OCI-LY1 (cell line): ENCODE measurements around the gene GTPBP10.

ENCODE experiments used
- H2AFZ ChIP-seq: fragments of 200-600 bp; sonication (generic), shearing (Covaris generic); 2 replicates; pipeline ENCODE4 v1.6.0; 2014; ENCODE audit warnings: antibody characterized with exemption, mild to moderate bottlenecking, low read length
- H3F3A ChIP-seq: fragments of 200-600 bp; sonication (generic), shearing (Covaris generic); 2 replicates; pipeline ENCODE4 v1.6.0; 2014; ENCODE audit warnings: mild to moderate bottlenecking, antibody characterized with exemption, low read length, moderate library complexity; ENCODE audit not compliant: insufficient read depth
- H3K27ac ChIP-seq: fragments of 200-600 bp; sonication (generic); 2 replicates; pipeline ENCODE4 v1.5.1; 2014; ENCODE audit warnings: low read length, mixed run types, mild to moderate bottlenecking, low read depth; ENCODE audit not compliant: poor library complexity, severe bottlenecking
- H3K27me3 ChIP-seq: fragments of 200-600 bp; sonication (generic); 2 replicates; pipeline ENCODE4 v1.6.0; 2014; ENCODE audit warnings: antibody characterized with exemption, mild to moderate bottlenecking, low read length, moderate library complexity; ENCODE audit not compliant: insufficient read depth
- H3K36me3 ChIP-seq: fragments of 200-600 bp; sonication (generic); 2 replicates; pipeline ENCODE4 v1.6.1; 2014; ENCODE audit warnings: mild to moderate bottlenecking, antibody characterized with exemption, low read length, moderate library complexity, mixed read lengths; ENCODE audit not compliant: insufficient read depth
- H3K4me1 ChIP-seq: fragments of 200-600 bp; sonication (generic); 2 replicates; pipeline ENCODE4 v1.5.1; 2014; ENCODE audit warnings: mild to moderate bottlenecking, low read length, moderate library complexity; ENCODE audit not compliant: insufficient read depth, severe bottlenecking
- H3K4me2 ChIP-seq: fragments of 200-600 bp; sonication (generic), shearing (Covaris generic); 2 replicates; pipeline ENCODE4 v1.6.1; 2014; ENCODE audit warnings: low read length
- H3K4me3 ChIP-seq: fragments of 200-600 bp; sonication (generic); 2 replicates; pipeline ENCODE4 v1.5.1; 2014; ENCODE audit warnings: low read length, low read depth, mild to moderate bottlenecking, mixed read lengths; ENCODE audit not compliant: poor library complexity, severe bottlenecking
- H3K79me2 ChIP-seq: fragments of 200-600 bp; shearing (Covaris generic); 2 replicates; pipeline ENCODE4 v1.6.1; 2016; ENCODE audit warnings: mixed run types, low read length, mixed read lengths; ENCODE audit not compliant: insufficient read depth
- H3K9ac ChIP-seq: fragments of 200-600 bp; sonication (generic), shearing (Covaris generic); 2 replicates; pipeline ENCODE4 v1.6.1; 2014; ENCODE audit warnings: mild to moderate bottlenecking, low read length, mixed read lengths
- H3K9me2 ChIP-seq: fragments of 200-600 bp; sonication (generic), shearing (Covaris generic); 2 replicates; pipeline ENCODE4 v1.6.1; 2014; ENCODE audit warnings: low read depth, mild to moderate bottlenecking, low read length, mixed read lengths
- H3K9me3 ChIP-seq: fragments of 200-600 bp; shearing (Covaris generic); 2 replicates; pipeline ENCODE4 v1.6.1; 2014; ENCODE audit warnings: low read length, mixed read lengths
- H4K20me1 ChIP-seq: fragments of 200-600 bp; sonication (generic), shearing (Covaris generic); 2 replicates; pipeline ENCODE4 v1.6.0; 2016; ENCODE audit warnings: mild to moderate bottlenecking, low read length; ENCODE audit not compliant: insufficient read depth
- EZH2 ChIP-seq: fragments of 200-600 bp; sonication (generic), shearing (Covaris generic); IDR thresholded peaks from 2 replicates; pipeline ENCODE4 v1.8.0; 2017; ENCODE audit warnings: borderline replicate concordance, mixed run types, mild to moderate bottlenecking, antibody characterized with exemption, low read length, moderate library complexity, mixed read lengths
- TF ChIP-seq, protein P1 (sequence below): fragments of 200-600 bp; sonication (generic), shearing (Covaris generic); IDR thresholded peaks from 2 replicates; pipeline ENCODE4 v1.5.1; 2017; ENCODE audit warnings: mild to moderate bottlenecking, antibody characterized with exemption, low read length, moderate library complexity, mixed read lengths

The GTPBP10 gene

DNA sequence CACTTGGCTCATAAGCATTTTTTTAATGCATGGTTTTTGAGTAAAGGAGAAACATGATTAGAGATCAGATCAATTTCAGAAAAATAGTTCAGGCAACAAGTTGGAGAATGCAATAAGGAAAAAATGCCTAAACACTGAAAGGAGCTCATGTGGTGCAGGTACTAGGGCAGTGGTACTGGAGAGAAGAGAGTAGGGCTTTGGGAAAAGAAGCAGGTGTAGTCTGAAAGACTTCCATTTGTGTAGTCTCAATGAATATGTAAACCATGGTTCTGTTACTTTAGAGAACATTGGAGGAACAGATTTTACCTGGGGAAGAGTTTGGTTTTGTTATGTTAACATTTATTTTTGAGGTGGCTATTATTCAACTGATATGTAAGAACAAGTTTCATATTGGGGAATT is 5.5 kb downstream of the GTPBP10 start:
- Histone ChIP-seq H2AFZ (no peak overlapping the region), H3K27ac (no peak overlapping the region), H3K36me3 (peaks cover 83% of the 10 kb centered on the region), H3K9me2 (no peaks in the 10 kb centered on the region; the same call in 1 of the 2 replicates), H3F3A (0 out of 2 replicates have a peak, but pooled peaks cover 4% of the 10 kb centered on the region), H3K4me2 (no peak overlapping the region), H4K20me1 (no peaks in the 10 kb centered on the region), H3K9ac (no peak overlapping the region), H3K9me3 (peaks cover 24% of the 10 kb centered on the region), H3K4me3 (no peak overlapping the region), H3K27me3 (no peaks in the 10 kb centered on the region), H3K4me1 (peaks cover 10% of the 10 kb centered on the region), H3K79me2 (peaks cover 59% of the 10 kb centered on the region)
- TF ChIP-seq EZH2: no peak
- TF ChIP-seq, protein P1, sequence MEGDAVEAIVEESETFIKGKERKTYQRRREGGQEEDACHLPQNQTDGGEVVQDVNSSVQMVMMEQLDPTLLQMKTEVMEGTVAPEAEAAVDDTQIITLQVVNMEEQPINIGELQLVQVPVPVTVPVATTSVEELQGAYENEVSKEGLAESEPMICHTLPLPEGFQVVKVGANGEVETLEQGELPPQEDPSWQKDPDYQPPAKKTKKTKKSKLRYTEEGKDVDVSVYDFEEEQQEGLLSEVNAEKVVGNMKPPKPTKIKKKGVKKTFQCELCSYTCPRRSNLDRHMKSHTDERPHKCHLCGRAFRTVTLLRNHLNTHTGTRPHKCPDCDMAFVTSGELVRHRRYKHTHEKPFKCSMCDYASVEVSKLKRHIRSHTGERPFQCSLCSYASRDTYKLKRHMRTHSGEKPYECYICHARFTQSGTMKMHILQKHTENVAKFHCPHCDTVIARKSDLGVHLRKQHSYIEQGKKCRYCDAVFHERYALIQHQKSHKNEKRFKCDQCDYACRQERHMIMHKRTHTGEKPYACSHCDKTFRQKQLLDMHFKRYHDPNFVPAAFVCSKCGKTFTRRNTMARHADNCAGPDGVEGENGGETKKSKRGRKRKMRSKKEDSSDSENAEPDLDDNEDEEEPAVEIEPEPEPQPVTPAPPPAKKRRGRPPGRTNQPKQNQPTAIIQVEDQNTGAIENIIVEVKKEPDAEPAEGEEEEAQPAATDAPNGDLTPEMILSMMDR: no peak

DNA sequence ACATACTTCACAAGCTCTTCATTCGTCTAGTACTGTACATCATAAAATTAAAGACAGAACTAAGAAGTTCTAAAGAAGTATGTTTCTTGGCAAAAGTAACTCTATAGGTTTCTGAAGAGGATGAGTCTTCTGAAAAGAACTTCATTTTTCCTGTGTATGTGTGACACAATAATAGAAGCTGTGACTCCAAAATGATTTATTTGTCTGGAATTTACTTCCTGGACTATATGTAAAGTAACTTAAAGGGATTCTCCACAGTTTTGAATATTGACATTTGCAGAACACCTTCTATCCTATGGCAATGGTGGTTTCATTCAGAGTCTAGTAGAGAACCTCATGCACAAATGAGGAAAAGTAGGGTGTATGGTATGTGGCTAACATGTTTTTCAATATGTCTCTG is 36.9 kb downstream of the GTPBP10 start:
- H3K4me2 ChIP-seq: no peak overlapping the region
- H3K27ac ChIP-seq: no peak overlapping the region
- H3K27me3 ChIP-seq: no peaks in the 10 kb centered on the region
- TF ChIP-seq EZH2: no peak
- H4K20me1 ChIP-seq: no peaks in the 10 kb centered on the region
- H3K4me3 ChIP-seq: no peak overlapping the region
- H3K36me3 ChIP-seq: peaks cover 82% of the 10 kb centered on the region
- H3K9ac ChIP-seq: no peak overlapping the region
- 0 out of 2 replicates have a peak, but pooled peaks cover 4% of the 10 kb centered on the region for H3K9me3 ChIP-seq
- H3K9me2 ChIP-seq: no peaks in the 10 kb centered on the region
- no peaks in the 10 kb centered on the region for H3F3A ChIP-seq
- no peak overlapping the region for H2AFZ ChIP-seq
- no peaks in the 10 kb centered on the region for H3K79me2 ChIP-seq
- no peaks in the 10 kb centered on the region for H3K4me1 ChIP-seq

DNA sequence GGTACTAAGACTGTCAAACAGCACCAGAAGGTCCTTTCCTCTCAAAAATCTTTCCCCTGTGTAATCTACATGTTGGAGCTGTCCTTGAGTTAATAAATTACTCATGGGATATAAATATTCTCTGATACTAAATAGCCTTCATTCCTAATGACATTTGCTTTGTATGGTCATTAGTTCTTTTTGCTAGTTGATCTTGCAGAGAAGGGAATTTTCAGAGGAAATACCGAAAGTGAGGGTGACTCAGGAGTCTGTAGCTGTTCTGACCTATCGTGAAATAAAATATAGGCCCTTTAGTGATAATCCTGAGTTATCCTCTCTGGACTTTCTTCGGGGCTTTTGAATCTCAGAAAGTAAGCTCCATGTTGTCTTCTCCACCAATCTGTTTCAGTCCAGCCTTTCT is 37.3 kb downstream of the GTPBP10 start:
- H3K27ac ChIP-seq: no peak overlapping the region
- H3K79me2 ChIP-seq: no peaks in the 10 kb centered on the region
- no peak overlapping the region for H3K4me3 ChIP-seq

DNA sequence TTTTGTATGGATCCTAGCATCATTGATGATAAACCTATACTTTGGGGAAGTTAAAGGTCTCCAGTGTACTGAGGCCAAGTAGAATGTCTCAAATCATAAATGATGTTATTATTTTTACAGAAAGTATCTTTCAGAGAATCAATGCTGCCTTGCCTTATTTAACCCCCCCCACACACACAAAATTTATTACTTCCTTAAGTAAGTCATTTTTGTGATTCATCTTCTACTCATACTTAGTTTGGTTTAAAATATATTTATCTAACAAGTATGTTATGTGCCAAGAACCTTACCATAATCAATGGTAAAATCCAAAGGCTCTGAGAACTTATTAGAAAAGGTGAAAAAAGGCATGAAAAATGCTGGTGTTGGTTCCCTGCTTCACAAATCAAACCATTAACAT is 37.9 kb downstream of the GTPBP10 start:
- H3K4me3 ChIP-seq: no peak overlapping the region
- no peaks in the 10 kb centered on the region for H4K20me1 ChIP-seq
- no peak overlapping the region for H3K27ac ChIP-seq
- H3K79me2 ChIP-seq: no peaks in the 10 kb centered on the region
- 0 out of 2 replicates have a peak, but pooled peaks cover 4% of the 10 kb centered on the region for H3K9me3 ChIP-seq
- no peak overlapping the region for H3K4me2 ChIP-seq
- no peak overlapping the region for H2AFZ ChIP-seq
- no peak for TF ChIP-seq EZH2
- TF ChIP-seq, protein P1: no peak
- H3F3A ChIP-seq: no peaks in the 10 kb centered on the region
- no peak overlapping the region for H3K9ac ChIP-seq
- H3K9me2 ChIP-seq: no peaks in the 10 kb centered on the region
- H3K4me1 ChIP-seq: no peaks in the 10 kb centered on the region
- H3K27me3 ChIP-seq: no peaks in the 10 kb centered on the region
- H3K36me3 ChIP-seq: peaks cover 72% of the 10 kb centered on the region

More for the DNA sequence above, 37.3 kb downstream of the GTPBP10 start:
- no peaks in the 10 kb centered on the region for H4K20me1 ChIP-seq
- H3K9ac ChIP-seq: no peak overlapping the region
- H3K27me3 ChIP-seq: no peaks in the 10 kb centered on the region
- TF ChIP-seq EZH2: no peak
- TF ChIP-seq, protein P1: no peak
- H3K36me3 ChIP-seq: peaks cover 78% of the 10 kb centered on the region
- H3K9me2 ChIP-seq: no peaks in the 10 kb centered on the region
- H3K4me1 ChIP-seq: no peaks in the 10 kb centered on the region
- no peak overlapping the region for H3K4me2 ChIP-seq
- 0 out of 2 replicates have a peak, but pooled peaks cover 4% of the 10 kb centered on the region for H3K9me3 ChIP-seq
- no peaks in the 10 kb centered on the region for H3F3A ChIP-seq
- H2AFZ ChIP-seq: no peak overlapping the region
